Activated CD8-positive, alpha-beta T cell treated with anti-CD3 and anti-CD28 coated beads, Interleukin-2, amount 10 ng/mL, durations not matched to agents 7 days and 5 days (primary cell): ENCODE results near the gene GYS1. TPM values are rescaled to one million over a fixed set of nuclear protein-coding genes. Genes with fewer than 3 reads are reported as not detected.

Source experiments
- ATAC-seq: fragments of 150-1000 bp; cut with Tn5 transposase; one replicate; pipeline ENCODE4 v1.10.0; 2021; ENCODE audit warnings: moderate library complexity
- CTCF ChIA-PET: fragments of 350-600 bp; sonication (Branson Sonifier 250); formaldehyde crosslinking; loops from one replicate; lab custom pipeline; 2021; ENCODE audit warnings: antibody characterized with exemption; lab: Charles Lee
- POLR2A ChIA-PET: fragments of 350-600 bp; sonication (Branson Sonifier 250); formaldehyde crosslinking; loops from one replicate; lab custom pipeline; 2021; ENCODE audit warnings: antibody characterized with exemption; lab: Charles Lee
- DNase-seq: peaks from one replicate; pipeline ENCODE4 v3.0.0-alpha.2; 2020
- H3K27ac Mint-ChIP-seq: one replicate; pipeline ENCODE4 v1.8.0; 2021; ENCODE audit warnings: mild to moderate bottlenecking, mixed read lengths
- H3K27me3 Mint-ChIP-seq: one replicate; pipeline ENCODE4 v1.8.0; 2021; ENCODE audit warnings: low read depth, mixed read lengths
- H3K36me3 Mint-ChIP-seq: one replicate; pipeline ENCODE4 v1.8.0; 2021; ENCODE audit warnings: low read depth, mixed read lengths
- H3K4me1 Mint-ChIP-seq: one replicate; pipeline ENCODE4 v1.8.0; 2021; ENCODE audit warnings: low read depth, mixed read lengths
- H3K4me3 Mint-ChIP-seq: one replicate; pipeline ENCODE4 v1.8.0; 2021; ENCODE audit warnings: mild to moderate bottlenecking, mixed read lengths
- H3K9me3 Mint-ChIP-seq: one replicate; pipeline ENCODE4 v1.8.0; 2022; ENCODE audit warnings: mixed read lengths; ENCODE audit not compliant: insufficient read depth
- total RNA-seq, 2 experiments: library from RNA; stranded (reverse); gene quantifications; one replicate each; pipeline ENCODE4 v1.2.3, GENCODE V29; 2021

Gene GYS1
- total RNA-seq, 2 experiments from 2014 or later, result 54.7 to 57.9 TPM

- no peak overlapping the region for H3K27ac Mint-ChIP-seq
- peaks cover 35% of the 10 kb centered on the region for H3K4me1 Mint-ChIP-seq
- no peaks in the 10 kb centered on the region for H3K9me3 Mint-ChIP-seq
- ATAC-seq (no peak), DNase-seq (no peak)
- POLR2A ChIA-PET, result no interaction called here
- H3K36me3 Mint-ChIP-seq, result peaks cover 20% of the 10 kb centered on the region
- CTCF ChIA-PET, result interaction anchor here (0.8 to 4.3 kb wide), 2 partner anchors 17 to 23 kb away, joined by 3 to 26 read pairs; partner anchors contain the start of genes GYS1 and RUVBL2
- H3K4me3 Mint-ChIP-seq, result no peak overlapping the region
- H3K27me3 Mint-ChIP-seq, result peaks cover 8% of the 10 kb centered on the region
Observed at GRCh38 chr19:49016067-49016839, 23.1 kb upstream of the GYS1 start.

DNA sequence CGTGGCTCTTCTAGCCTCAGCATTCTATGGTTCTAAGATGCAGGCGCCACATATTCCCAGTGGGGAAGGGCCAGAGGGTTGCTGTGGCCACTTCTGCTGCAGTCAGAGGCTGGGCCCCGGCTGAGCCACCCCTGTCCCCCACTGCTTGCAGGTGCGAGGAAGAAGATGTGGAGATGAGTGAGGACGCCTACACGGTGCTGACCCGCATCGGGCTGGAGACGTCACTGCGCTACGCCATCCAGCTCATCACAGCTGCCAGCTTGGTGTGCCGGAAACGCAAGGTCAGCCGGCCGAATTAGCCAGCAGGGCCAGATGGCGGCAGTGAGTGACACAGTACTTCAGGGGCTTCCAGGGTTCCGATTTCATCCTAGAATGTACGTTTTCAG is 21.8 kb upstream of the GYS1 start:
- no peak for ATAC-seq
- peaks cover 7% of the 10 kb centered on the region for H3K27me3 Mint-ChIP-seq
- DNase-seq, result no peak
- peaks cover 23% of the 10 kb centered on the region for H3K36me3 Mint-ChIP-seq
- ChIA-PET CTCF (interaction anchor here (1.5 to 1.7 kb wide), 2 partner anchors 15 to 21 kb away, joined by 6 to 9 read pairs; partner anchors contain the start of genes GYS1 and RUVBL2), POLR2A (no interaction called here)
- H3K4me1 Mint-ChIP-seq, result peaks cover 23% of the 10 kb centered on the region
- no peaks in the 10 kb centered on the region for H3K9me3 Mint-ChIP-seq
- no peak overlapping the region for H3K4me3 Mint-ChIP-seq
- H3K27ac Mint-ChIP-seq, result no peak overlapping the region

DNA sequence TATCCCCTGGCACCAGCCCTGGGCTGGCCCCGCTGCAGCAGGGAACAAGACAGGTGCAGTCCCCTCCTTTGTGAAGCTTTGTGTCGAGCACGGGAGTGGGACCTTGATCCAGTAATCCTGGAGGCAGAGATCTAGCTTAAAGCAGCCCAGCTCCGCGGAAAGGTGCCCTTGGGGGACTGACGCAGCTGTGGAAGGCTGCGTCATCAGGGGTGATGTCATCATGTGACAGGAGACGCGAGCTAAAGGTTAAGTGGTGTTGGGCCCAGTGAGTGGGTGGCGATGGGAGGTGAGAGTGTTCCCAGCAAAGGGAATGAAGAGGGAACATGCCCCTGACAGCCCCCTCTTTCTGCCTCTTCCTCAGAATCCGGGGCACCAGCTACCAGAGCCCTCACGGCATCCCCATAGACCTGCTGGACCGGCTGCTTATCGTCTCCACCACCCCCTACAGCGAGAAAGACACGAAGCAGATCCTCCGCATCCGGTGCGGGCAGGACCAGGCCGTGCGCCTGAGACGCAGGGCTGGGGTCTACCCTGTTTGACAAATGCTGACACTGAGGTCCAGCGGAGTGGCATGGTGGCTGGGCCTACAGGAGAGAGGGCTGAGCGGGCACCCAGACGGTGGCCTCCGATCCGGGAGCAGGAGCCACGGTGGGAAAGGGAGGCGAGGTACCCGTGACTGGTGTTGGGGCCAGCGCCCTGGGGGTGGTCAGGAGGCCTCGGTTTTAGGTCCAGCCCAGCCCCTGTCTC is 21.2 kb upstream of the GYS1 start:
- Mint-ChIP-seq H3K27me3 (peaks cover 6% of the 10 kb centered on the region), H3K9me3 (no peaks in the 10 kb centered on the region), H3K4me3 (no peak overlapping the region), H3K36me3 (peaks cover 26% of the 10 kb centered on the region), H3K27ac (no peak overlapping the region), H3K4me1 (peaks cover 19% of the 10 kb centered on the region)
- DNase-seq (no peak), ATAC-seq (no peak)
- CTCF ChIA-PET, result interaction anchor here (1.5 to 1.7 kb wide), 2 partner anchors 15 to 21 kb away, joined by 6 to 9 read pairs; partner anchors contain the start of genes GYS1 and RUVBL2
- POLR2A ChIA-PET, result no interaction called here

- no peak for ATAC-seq
- Mint-ChIP-seq H3K4me1 (no peaks in the 10 kb centered on the region), H3K27ac (no peak overlapping the region), H3K4me3 (no peak overlapping the region), H3K9me3 (no peaks in the 10 kb centered on the region), H3K27me3 (no peaks in the 10 kb centered on the region), H3K36me3 (peaks cover 35% of the 10 kb centered on the region)
- ChIA-PET POLR2A (no interaction called here), CTCF (no interaction called here)
- no peak for DNase-seq
Observed at GRCh38 chr19:49011194-49011593, 18.1 kb upstream of the GYS1 start.

GRCh38 chr19:49010453-49010852 is 17.3 kb upstream of the GYS1 start:
- POLR2A ChIA-PET, result no interaction called here
- Mint-ChIP-seq H3K27me3 (no peaks in the 10 kb centered on the region), H3K4me3 (no peak overlapping the region), H3K4me1 (no peaks in the 10 kb centered on the region), H3K27ac (peak overlapping the region; percentile 23), H3K9me3 (no peaks in the 10 kb centered on the region), H3K36me3 (peaks cover 29% of the 10 kb centered on the region)
- CTCF ChIA-PET, result interaction anchor here (3.3 kb wide), 1 partner anchor 11 kb away, joined by 17 read pairs; no protein-coding TSS in a partner anchor
- DNase-seq (no peak), ATAC-seq (no peak)

DNA sequence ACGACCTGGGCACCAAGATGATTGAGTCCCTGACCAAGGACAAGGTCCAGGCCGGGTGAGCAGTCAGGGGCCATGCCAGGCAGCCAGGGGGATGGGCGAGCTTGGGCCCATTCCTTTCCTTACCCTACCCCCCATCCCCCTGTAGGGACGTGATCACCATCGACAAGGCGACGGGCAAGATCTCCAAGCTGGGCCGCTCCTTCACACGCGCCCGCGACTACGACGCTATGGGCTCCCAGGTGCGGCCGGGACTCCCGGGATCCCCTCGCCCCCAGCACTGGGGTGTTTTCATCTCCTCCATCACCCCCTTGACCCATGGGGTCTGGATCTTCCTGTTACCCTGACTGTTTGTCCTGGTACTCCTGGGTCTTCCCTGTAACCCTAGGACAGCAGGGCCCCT is 16.7 kb upstream of the GYS1 start:
- Mint-ChIP-seq H3K27ac (no peak overlapping the region), H3K36me3 (peaks cover 32% of the 10 kb centered on the region), H3K4me1 (no peaks in the 10 kb centered on the region)

DNA sequence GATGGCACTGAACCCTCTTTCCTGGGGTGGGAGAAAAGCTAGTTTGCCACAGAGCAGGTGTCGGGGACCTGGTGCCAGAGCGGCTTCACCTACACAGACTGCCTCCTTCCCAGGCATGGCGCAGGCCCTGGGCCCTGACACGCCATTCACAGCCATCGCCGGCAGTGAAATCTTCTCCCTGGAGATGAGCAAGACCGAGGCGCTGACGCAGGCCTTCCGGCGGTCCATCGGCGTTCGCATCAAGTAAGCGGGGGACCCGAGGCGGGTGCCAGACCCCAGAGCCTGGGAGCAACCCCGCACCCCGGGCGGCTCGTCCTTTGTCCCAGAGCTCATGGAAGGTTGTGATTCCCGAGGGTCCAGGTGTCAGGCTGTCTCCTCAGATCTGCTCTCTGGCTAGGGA is 13.8 kb upstream of the GYS1 start:
- Mint-ChIP-seq H3K4me3 (no peak overlapping the region), H3K36me3 (peaks cover 34% of the 10 kb centered on the region), H3K4me1 (no peaks in the 10 kb centered on the region), H3K27ac (no peak overlapping the region), H3K9me3 (no peaks in the 10 kb centered on the region), H3K27me3 (no peaks in the 10 kb centered on the region)
- DNase-seq, result no peak
- ATAC-seq, result no peak
- CTCF ChIA-PET, result no interaction called here
- POLR2A ChIA-PET, result no interaction called here

More for the DNA sequence above, 16.7 kb upstream of the GYS1 start:
- Mint-ChIP-seq H3K4me3 (no peak overlapping the region), H3K9me3 (no peaks in the 10 kb centered on the region), H3K27me3 (no peaks in the 10 kb centered on the region)
- no peak for DNase-seq
- no peak for ATAC-seq
- ChIA-PET CTCF (interaction anchor here (1.2 to 3.3 kb wide), 3 partner anchors 10 to 46 kb away, joined by 3 to 17 read pairs (median 5); no protein-coding TSS in a partner anchor), POLR2A (interaction anchor here (0.6 kb wide), 1 partner anchor 226 kb away, joined by 3 read pairs; no protein-coding TSS in a partner anchor)

DNA sequence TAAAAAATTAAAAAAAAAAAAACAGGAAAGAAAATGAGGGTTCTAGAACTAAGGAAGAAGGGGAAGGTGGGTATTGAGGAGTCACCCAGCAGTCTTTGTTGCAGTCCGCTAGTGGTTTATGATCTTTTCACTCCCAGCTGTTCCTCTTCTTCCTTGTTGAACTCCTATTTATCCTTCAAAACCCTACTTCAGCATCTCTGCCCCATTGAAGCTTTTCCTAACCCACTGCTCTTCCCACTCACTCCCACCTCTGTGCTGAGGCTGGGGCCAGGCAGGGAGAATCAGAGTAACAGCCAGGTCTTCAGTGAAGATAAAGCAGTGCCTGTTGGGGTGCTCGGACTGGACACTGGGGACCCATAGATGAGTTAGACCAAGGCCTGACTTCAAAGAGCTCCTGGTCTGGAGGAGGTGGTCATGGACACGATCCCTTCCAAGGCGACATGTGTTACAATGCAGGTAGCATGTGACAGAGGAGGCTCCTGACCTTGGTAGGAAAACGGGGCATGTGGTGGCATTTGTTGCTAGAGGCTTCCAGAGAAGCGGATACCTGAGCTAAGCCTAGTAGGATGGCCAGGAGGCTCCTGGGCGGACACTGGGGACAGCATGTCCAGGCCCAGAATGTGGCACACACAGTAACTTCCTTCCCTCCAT is 12.0 kb upstream of the GYS1 start:
- ChIA-PET CTCF (interaction anchor here (1.0 kb wide), 1 partner anchor 12 kb away, joined by 3 read pairs; the partner anchor contains the start of gene RUVBL2), POLR2A (interaction anchor here (1.4 kb wide), 1 partner anchor 12 kb away, joined by 6 read pairs; the partner anchor contains the start of genes GYS1 and RUVBL2)
- DNase-seq (no peak), ATAC-seq (no peak)
- Mint-ChIP-seq H3K4me1 (no peaks in the 10 kb centered on the region), H3K27me3 (no peaks in the 10 kb centered on the region), H3K36me3 (peaks cover 33% of the 10 kb centered on the region), H3K27ac (no peak overlapping the region), H3K9me3 (no peaks in the 10 kb centered on the region), H3K4me3 (no peak overlapping the region)

DNA sequence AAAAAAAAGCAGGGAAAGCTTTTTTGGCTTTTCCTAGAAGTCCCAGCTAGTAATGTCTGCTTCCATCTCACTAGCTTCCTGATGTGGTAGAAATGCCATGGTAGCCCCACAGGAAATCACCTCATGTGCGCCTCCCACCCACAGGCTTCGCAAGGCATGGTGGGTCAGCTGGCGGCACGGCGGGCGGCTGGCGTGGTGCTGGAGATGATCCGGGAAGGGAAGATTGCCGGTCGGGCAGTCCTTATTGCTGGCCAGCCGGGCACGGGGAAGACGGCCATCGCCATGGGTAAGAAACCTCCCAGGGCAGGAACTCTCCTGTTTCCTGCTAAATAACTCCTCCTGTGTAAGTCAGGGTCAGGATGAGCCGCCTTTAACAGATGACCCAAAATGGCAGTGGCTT is 11.0 kb upstream of the GYS1 start:
- ChIA-PET CTCF (interaction anchor here (0.8 to 1.0 kb wide), 2 partner anchors 14 to 34 kb away, joined by 3 read pairs; no protein-coding TSS in a partner anchor), POLR2A (no interaction called here)
- DNase-seq, result no peak
- no peak overlapping the region for H3K4me3 Mint-ChIP-seq
- H3K9me3 Mint-ChIP-seq, result no peaks in the 10 kb centered on the region
- peaks cover 38% of the 10 kb centered on the region for H3K36me3 Mint-ChIP-seq
- no peak overlapping the region for H3K27ac Mint-ChIP-seq
- H3K4me1 Mint-ChIP-seq, result peaks cover 6% of the 10 kb centered on the region
- no peaks in the 10 kb centered on the region for H3K27me3 Mint-ChIP-seq
- ATAC-seq, result no peak

- POLR2A ChIA-PET, result no interaction called here
Observed at GRCh38 chr19:48999481-49000325, 6.6 kb upstream of the GYS1 start.

More at GRCh38 chr19:48999481-49000325, 6.6 kb upstream of the GYS1 start:
- Mint-ChIP-seq H3K4me1 (peaks cover 24% of the 10 kb centered on the region), H3K4me3 (no peak overlapping the region), H3K36me3 (peaks cover 33% of the 10 kb centered on the region), H3K27me3 (no peaks in the 10 kb centered on the region), H3K9me3 (no peaks in the 10 kb centered on the region), H3K27ac (no peak overlapping the region)
- DNase-seq, result peak; percentile 78
- CTCF ChIA-PET, result interaction anchor here (0.6 to 3.2 kb wide), 35 partner anchors 9 to 334 kb away, joined by 3 to 32 read pairs (median 4); partner anchors contain the start of genes LIN7B and NUCB1
- ATAC-seq, result peak; percentile 79
